ENCODE measurements around the gene KCP. TPM values are rescaled to one million over a fixed set of nuclear protein-coding genes. Genes with fewer than 3 reads are reported as not detected.

Gene KCP
- total and polyA plus RNA-seq, 2 experiments from 2014 or later: 0.76 to 1.1 TPM

DNA sequence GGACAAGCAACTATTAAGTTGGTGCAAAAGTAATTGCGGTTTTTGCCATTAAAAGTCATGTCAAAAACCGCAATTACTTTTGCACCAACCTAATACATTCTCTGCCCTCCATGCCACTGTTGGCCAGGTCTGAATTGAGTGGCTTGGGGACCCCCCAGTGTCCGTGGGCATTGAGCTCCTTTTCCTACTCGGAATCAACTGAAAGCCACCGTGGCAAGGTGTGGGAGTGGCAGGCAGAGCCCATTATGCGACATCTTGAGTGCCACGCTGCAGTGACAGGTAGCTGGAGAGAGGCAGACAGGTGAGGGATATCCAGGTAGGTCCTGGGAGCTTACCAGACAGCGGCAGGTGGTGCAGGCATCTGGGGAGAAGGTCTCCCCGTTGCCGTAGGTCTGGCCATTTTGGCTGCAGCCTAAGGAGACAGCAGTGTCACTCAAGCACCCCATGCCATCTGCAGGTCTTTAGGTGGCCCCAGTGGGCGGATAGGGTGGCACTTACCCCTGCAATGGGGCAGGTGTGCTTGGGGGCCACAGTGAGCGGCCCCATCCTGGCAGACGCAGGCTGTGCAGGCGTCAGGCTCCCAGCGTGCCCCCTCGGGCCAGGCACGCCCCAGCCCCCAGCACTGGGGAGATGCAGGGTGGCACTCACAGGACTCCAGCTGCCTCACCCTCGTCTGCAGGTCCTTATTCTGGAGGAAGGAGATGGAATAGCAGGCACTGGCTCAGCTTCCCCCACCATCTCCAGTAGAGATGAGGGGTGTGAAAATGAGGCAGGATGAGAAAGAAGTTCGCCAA, 3.5 kb downstream of the KCP start:
- peaks cover 4% of the 10 kb centered on the region for H3F3A ChIP-seq (replicated peaks; ENCODE audit: low read depth)
- H3K36me3 ChIP-seq (ENCODE audit: insufficient read depth): no peaks in the 10 kb centered on the region
- no peak overlapping the region for H3K27ac ChIP-seq (ENCODE audit: low read depth)
- TF ChIP-seq ZNF114 (CRISPR knock-in tag; IDR thresholded peaks at IDR 0.05) (no peak), NANOG (IDR thresholded peaks at IDR 0.05; ENCODE audit: borderline replicate concordance) (no peak), EZH2phosphoT487 (IDR thresholded peaks at IDR 0.05; ENCODE audit: unreplicated experiment) (no peak)
- TF ChIP-seq, protein P1, sequence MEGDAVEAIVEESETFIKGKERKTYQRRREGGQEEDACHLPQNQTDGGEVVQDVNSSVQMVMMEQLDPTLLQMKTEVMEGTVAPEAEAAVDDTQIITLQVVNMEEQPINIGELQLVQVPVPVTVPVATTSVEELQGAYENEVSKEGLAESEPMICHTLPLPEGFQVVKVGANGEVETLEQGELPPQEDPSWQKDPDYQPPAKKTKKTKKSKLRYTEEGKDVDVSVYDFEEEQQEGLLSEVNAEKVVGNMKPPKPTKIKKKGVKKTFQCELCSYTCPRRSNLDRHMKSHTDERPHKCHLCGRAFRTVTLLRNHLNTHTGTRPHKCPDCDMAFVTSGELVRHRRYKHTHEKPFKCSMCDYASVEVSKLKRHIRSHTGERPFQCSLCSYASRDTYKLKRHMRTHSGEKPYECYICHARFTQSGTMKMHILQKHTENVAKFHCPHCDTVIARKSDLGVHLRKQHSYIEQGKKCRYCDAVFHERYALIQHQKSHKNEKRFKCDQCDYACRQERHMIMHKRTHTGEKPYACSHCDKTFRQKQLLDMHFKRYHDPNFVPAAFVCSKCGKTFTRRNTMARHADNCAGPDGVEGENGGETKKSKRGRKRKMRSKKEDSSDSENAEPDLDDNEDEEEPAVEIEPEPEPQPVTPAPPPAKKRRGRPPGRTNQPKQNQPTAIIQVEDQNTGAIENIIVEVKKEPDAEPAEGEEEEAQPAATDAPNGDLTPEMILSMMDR (conservative IDR thresholded peaks at IDR 0.05; ENCODE audit: low read depth in 2 of 2): no peak
- TF ChIP-seq, protein P2, sequence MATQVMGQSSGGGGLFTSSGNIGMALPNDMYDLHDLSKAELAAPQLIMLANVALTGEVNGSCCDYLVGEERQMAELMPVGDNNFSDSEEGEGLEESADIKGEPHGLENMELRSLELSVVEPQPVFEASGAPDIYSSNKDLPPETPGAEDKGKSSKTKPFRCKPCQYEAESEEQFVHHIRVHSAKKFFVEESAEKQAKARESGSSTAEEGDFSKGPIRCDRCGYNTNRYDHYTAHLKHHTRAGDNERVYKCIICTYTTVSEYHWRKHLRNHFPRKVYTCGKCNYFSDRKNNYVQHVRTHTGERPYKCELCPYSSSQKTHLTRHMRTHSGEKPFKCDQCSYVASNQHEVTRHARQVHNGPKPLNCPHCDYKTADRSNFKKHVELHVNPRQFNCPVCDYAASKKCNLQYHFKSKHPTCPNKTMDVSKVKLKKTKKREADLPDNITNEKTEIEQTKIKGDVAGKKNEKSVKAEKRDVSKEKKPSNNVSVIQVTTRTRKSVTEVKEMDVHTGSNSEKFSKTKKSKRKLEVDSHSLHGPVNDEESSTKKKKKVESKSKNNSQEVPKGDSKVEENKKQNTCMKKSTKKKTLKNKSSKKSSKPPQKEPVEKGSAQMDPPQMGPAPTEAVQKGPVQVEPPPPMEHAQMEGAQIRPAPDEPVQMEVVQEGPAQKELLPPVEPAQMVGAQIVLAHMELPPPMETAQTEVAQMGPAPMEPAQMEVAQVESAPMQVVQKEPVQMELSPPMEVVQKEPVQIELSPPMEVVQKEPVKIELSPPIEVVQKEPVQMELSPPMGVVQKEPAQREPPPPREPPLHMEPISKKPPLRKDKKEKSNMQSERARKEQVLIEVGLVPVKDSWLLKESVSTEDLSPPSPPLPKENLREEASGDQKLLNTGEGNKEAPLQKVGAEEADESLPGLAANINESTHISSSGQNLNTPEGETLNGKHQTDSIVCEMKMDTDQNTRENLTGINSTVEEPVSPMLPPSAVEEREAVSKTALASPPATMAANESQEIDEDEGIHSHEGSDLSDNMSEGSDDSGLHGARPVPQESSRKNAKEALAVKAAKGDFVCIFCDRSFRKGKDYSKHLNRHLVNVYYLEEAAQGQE (IDR thresholded peaks at IDR 0.05; ENCODE audit: unreplicated experiment): no peak
- TF ChIP-seq, protein P3, sequence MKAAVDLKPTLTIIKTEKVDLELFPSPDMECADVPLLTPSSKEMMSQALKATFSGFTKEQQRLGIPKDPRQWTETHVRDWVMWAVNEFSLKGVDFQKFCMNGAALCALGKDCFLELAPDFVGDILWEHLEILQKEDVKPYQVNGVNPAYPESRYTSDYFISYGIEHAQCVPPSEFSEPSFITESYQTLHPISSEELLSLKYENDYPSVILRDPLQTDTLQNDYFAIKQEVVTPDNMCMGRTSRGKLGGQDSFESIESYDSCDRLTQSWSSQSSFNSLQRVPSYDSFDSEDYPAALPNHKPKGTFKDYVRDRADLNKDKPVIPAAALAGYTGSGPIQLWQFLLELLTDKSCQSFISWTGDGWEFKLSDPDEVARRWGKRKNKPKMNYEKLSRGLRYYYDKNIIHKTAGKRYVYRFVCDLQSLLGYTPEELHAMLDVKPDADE (IDR thresholded peaks at IDR 0.05): no peak
- Mint-ChIP-seq H3K27me3 (ENCODE audit: insufficient read depth, low read depth, poor library complexity) (peaks cover 33% of the 10 kb centered on the region), H3K27ac (no peak overlapping the region), H3K9me3 (no peaks in the 10 kb centered on the region), H3K4me1 (peaks cover 23% of the 10 kb centered on the region), H3K4me3 (no peak overlapping the region), H3K36me3 (ENCODE audit: low read depth) (no peaks in the 10 kb centered on the region; the same call in 2 of the 3 replicates)
- peaks cover 46% of the 10 kb centered on the region for H3K27me3 ChIP-seq (ENCODE audit: insufficient read depth)
- H3K79me2 ChIP-seq (replicated peaks; ENCODE audit: insufficient read depth): no peaks in the 10 kb centered on the region
- H3K4me1 ChIP-seq (ENCODE audit: insufficient read depth): peaks cover 18% of the 10 kb centered on the region
- no peak for ATAC-seq
- no peaks in the 10 kb centered on the region for H3K9me2 ChIP-seq (ENCODE audit: insufficient read depth)
- H4K20me1 ChIP-seq (replicated peaks; ENCODE audit: insufficient read depth): no peaks in the 10 kb centered on the region
- no peak overlapping the region for H3K4me2 ChIP-seq
- no peak overlapping the region for H2AFZ ChIP-seq
- DNase-seq (ENCODE audit: low spot score): no peak
- H3K4me3 ChIP-seq: no peak overlapping the region
